HK-2 (cell line): ENCODE data around the gene FAM241B.

ENCODE experiments used
- DNase-seq: peaks from one replicate; pipeline ENCODE4 v3.0.0-alpha.2; 2018; ENCODE audit not compliant: unreplicated experiment

FAM241B gene

GRCh38 chr10:69649786-69650550 is 19.9 kb downstream of the FAM241B start:
- no peak for DNase-seq

- no peak for DNase-seq
Observed at GRCh38 chr10:69650589-69651261, 20.7 kb downstream of the FAM241B start.

- no peak for DNase-seq
Observed at GRCh38 chr10:69651362-69651761, 21.3 kb downstream of the FAM241B start.

GRCh38 chr10:69652111-69652856 is 22.2 kb downstream of the FAM241B start:
- no peak for DNase-seq

GRCh38 chr10:69652857-69653199 is 22.8 kb downstream of the FAM241B start:
- DNase-seq: no peak

GRCh38 chr10:69653561-69653960 is 23.5 kb downstream of the FAM241B start:
- DNase-seq: no peak

GRCh38 chr10:69655124-69655867 is 25.2 kb downstream of the FAM241B start:
- DNase-seq: no peak

GRCh38 chr10:69655868-69656555 is 26.0 kb downstream of the FAM241B start:
- DNase-seq: no peak

GRCh38 chr10:69656742-69657269 is 26.8 kb downstream of the FAM241B start:
- DNase-seq: no peak

GRCh38 chr10:69657430-69657829 is 27.4 kb downstream of the FAM241B start:
- no peak for DNase-seq

- DNase-seq: no peak
Observed at GRCh38 chr10:69657866-69658265, 27.8 kb downstream of the FAM241B start.

GRCh38 chr10:69659241-69660038 is 29.4 kb downstream of the FAM241B start:
- no peak for DNase-seq

GRCh38 chr10:69660296-69660695 is 30.2 kb downstream of the FAM241B start:
- DNase-seq: no peak

- no peak for DNase-seq
Observed at GRCh38 chr10:69661414-69662172, 31.5 kb downstream of the FAM241B start.

GRCh38 chr10:69662173-69662877 is 32.3 kb downstream of the FAM241B start:
- no peak for DNase-seq

GRCh38 chr10:69662901-69663300 is 32.9 kb downstream of the FAM241B start:
- DNase-seq: no peak

- DNase-seq: no peak
Observed at GRCh38 chr10:69663369-69663947, 33.4 kb downstream of the FAM241B start.

GRCh38 chr10:69665474-69666320 is 35.6 kb downstream of the FAM241B start:
- no peak for DNase-seq
